Measurements from ENCODE around the gene PTDSS2.

Gene PTDSS2

DNA sequence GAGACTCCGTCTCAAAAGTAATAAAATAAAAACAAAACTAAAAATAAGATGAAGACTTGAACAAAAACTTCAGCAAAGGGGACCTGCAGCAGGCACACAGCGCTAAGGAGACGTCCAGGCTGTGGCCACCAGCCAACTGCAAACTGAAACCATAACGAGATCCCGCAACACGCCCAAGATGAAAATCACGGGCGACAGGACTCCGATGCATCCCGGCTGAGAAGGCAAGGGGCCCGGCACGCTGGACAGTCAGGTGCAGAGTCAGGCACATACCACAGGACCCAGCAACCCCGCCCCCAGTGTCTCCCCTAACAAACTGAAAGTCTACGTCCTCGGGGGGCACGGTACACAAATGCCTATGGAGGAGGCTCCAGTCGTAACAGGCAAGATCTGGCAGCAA lies 76.1 kb downstream of the PTDSS2 start:
- H3K9me3 ChIP-seq, result no peaks in the 10 kb centered on the region
- no peak overlapping the region for H3K27ac ChIP-seq
- no peak overlapping the region for H3K9ac ChIP-seq
- peaks cover 29% of the 10 kb centered on the region for H3K36me3 ChIP-seq
- H4K20me1 ChIP-seq, result peaks cover 12% of the 10 kb centered on the region
- TF ChIP-seq Cebpa-rat (IDR thresholded peaks at IDR 0.05), result no peak
- no peak overlapping the region for H3K4me2 ChIP-seq
- no peak overlapping the region for H3K4me3 ChIP-seq
- no peaks in the 10 kb centered on the region for H3K27me3 ChIP-seq
- peaks cover 4% of the 10 kb centered on the region for H3K4me1 ChIP-seq

DNA sequence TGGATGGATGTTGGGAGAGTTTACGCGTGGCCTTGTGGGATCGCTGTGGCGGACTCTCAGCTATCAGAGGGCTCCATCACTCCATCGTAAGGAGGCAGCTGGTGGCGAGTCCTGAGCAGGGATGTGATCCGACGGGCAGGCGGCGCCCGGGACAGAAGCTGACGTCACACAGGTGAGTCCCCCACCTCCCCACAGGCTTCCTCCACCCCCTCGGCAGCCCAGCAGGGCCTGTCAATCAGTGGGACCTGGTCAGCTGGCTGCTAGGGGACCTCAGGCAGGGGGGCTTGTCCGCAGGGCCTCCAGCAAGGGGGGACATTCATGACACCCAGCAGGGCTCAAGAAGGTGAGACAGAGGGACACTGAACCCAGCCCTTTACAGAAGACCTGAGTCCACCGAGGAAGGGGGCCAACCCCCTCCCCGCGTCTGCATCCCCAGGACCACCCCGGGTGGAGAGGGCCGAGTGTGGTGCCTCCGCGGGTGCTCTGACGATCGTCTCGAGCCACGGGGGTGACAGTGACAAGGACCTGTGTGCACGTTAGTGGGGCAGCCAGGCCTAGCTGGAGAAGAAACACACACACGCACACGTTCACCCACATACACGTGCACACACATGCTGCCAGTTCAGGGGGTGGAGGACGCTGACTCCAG lies 78.2 kb downstream of the PTDSS2 start:
- Histone ChIP-seq H3K36me3 (peaks cover 50% of the 10 kb centered on the region), H4K20me1 (peaks cover 33% of the 10 kb centered on the region), H3K27ac (no peak overlapping the region), H3K9me3 (no peaks in the 10 kb centered on the region), H3K4me3 (no peak overlapping the region), H3K9ac (no peak overlapping the region), H3K4me1 (peaks cover 3% of the 10 kb centered on the region), H3K27me3 (no peaks in the 10 kb centered on the region), H3K4me2 (no peak overlapping the region)
- no peak for TF ChIP-seq Cebpa-rat (IDR thresholded peaks at IDR 0.05)

DNA sequence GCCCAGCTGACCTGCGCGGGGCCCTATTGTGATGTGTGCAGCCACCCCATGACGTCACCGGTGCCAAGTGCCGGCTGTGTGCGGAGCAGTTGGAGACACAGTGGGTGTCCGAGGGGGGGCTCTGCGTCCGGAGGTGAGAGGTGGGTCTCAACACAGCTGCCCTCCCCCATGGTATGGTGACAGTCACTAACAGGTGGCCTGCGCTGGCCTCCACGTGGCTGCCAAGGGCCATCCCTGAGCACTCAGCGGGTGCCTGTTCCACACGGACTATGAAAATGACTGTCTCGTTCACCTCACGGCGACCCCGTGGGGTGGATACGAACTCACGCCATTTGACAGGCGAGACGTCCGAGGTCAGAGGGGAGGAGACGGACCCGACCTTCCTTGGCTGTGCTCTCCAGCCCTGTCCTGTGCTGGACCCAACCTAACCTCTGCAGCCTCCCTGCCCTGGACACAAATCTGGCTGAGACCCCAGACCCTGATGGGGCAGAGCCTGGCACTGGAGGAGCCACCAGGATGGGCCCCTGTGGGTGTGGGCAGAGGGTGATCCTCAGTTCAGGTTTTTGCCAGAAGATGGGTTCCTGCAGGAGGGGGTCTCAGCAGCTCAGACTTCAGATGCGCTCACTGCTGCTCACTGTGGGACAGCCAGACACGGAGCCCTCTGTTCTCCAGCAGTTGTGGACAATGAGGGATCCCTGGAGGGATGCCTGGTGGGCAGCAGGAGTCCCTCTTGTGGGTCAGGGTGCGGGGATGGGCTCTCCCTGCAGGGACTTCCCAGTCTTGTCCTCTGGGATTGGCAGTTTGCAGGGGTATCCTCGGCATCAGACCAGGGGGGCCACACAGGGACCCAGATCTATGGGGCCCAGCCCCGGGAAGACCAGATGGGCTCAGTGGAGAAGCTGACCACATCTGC lies 79.0 kb downstream of the PTDSS2 start:
- H4K20me1 ChIP-seq, result peaks cover 41% of the 10 kb centered on the region
- H3K27me3 ChIP-seq, result no peaks in the 10 kb centered on the region
- peaks cover 11% of the 10 kb centered on the region for H3K4me1 ChIP-seq
- no peak overlapping the region for H3K4me3 ChIP-seq
- no peak overlapping the region for H3K9ac ChIP-seq
- H3K4me2 ChIP-seq, result no peak overlapping the region
- no peak overlapping the region for H3K27ac ChIP-seq
- no peak for TF ChIP-seq Cebpa-rat (IDR thresholded peaks at IDR 0.05)
- peaks cover 58% of the 10 kb centered on the region for H3K36me3 ChIP-seq
- H3K9me3 ChIP-seq, result no peaks in the 10 kb centered on the region

DNA sequence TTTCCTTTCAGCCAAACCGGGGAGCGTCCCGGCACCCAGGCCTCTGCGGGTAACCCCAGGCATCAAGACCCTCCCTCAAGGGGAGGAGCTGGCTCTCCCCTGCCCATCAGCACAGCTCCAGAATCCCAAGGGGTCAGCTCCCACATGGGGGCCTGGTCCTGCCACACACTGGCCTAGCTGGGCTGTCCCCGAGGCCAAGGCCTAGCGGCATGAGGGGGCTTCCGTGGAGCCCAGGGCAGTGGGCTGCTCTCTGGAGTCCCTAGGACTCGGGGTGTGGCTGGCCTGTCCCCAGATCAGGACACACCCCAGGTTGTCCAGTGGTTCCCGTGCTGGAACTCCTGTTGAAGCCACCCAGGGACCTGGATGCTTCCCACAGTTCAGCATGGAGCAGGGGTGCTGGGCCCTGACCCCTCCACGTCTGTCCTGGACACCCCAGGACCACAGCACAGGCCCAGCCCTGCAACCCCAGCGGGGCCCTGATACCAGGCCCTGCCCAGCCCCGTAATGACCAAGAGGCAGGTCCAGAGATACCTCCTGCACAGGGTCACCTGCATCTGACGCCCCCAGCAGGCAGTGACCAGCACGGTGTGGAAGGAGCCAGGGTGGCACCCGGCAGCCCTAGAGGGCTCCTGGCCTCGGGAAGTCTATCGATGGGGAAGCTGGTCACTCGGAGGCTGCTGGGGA lies 79.8 kb downstream of the PTDSS2 start:
- H3K9me3 ChIP-seq, result no peaks in the 10 kb centered on the region
- H4K20me1 ChIP-seq, result peaks cover 49% of the 10 kb centered on the region
- no peak overlapping the region for H3K4me3 ChIP-seq
- H3K27ac ChIP-seq, result no peak overlapping the region
- no peak for TF ChIP-seq Cebpa-rat (IDR thresholded peaks at IDR 0.05)
- no peaks in the 10 kb centered on the region for H3K27me3 ChIP-seq
- peaks cover 59% of the 10 kb centered on the region for H3K36me3 ChIP-seq
- peaks cover 16% of the 10 kb centered on the region for H3K4me1 ChIP-seq
- no peak overlapping the region for H3K4me2 ChIP-seq
- H3K9ac ChIP-seq, result no peak overlapping the region

DNA sequence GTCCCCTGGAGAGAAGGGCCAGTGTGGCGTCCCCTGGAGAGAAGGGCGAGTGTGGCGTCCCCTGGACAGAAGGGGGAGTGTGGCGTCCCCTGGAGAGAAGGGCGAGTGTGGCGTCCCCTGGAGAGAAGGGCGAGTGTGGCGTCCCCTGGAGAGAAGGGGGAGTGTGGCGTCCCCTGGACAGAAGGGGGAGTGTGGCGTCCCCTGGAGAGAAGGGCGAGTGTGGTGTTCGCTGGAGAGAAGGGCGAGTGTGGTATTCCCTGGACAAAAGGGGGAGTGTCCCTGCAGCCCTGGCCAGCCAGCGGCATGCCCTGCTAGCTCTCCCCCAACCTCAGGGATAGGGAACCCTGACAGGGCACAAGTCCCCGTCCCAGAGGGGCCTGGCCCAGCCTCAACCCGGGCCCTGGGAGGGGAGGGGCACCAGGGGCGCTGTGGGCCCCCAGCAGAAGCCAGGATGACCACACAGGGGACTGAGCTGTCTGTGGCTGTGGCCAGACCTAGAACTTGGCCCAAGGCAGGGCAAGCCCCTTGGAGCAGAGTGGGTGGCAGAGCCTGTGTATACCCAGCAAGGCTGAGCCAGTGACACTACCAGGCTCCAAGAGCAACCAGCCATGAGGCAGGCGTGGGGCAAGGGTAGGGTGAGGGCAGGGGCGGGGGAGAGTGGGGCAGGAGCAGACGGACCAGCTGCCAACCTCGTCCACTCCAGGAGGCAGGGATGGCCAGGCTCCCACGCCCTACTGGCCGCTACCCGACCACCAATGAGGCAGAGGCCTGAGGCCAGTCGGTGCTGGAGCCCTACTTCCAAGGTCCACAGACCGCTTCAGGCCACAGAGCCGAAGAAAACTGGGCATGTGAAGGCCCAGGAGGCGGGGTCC lies 81.1 kb downstream of the PTDSS2 start:
- Histone ChIP-seq H3K4me1 (peaks cover 20% of the 10 kb centered on the region), H3K27ac (no peak overlapping the region), H3K9ac (0 out of 2 replicates have a peak overlapping the region, but pooled peaks have one; percentile 2), H3K4me3 (no peak overlapping the region), H3K36me3 (peaks cover 59% of the 10 kb centered on the region), H3K4me2 (no peak overlapping the region), H4K20me1 (peaks cover 50% of the 10 kb centered on the region), H3K9me3 (no peaks in the 10 kb centered on the region), H3K27me3 (no peaks in the 10 kb centered on the region)
- no peak for TF ChIP-seq Cebpa-rat (IDR thresholded peaks at IDR 0.05)

DNA sequence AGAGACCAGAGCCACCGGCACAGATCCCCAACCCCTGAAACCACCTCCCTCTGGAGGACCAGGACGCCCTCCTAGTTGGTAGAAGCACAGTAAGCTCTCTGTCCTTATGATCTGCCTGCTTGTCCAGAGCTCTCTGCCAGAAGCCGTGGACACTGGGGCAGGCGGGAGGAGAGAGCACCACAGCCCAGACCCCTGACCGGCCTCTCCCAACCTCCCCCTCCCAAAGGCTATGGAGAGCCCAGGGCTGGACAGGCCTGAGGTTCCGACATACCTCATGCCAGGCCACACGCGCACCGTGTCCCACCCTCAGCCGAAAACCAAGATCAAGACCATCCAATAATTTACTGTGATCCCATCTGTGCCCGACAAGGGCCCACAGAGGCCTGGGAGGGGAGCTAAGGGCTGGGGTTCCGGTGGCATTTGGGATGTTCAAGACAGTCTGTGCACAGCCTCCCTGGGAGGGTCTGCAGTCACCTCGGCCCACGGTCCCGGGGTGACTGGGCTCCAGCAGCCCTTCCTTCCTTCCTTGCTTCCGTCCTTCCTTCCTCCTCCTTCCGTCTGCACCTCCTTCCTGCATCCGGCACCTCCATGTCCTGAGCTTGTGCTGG lies 81.9 kb downstream of the PTDSS2 start:
- Histone ChIP-seq H3K4me1 (peaks cover 28% of the 10 kb centered on the region), H3K27ac (no peak overlapping the region), H3K4me3 (no peak overlapping the region), H3K9me3 (no peaks in the 10 kb centered on the region), H3K4me2 (no peak overlapping the region), H3K36me3 (peaks cover 59% of the 10 kb centered on the region), H3K27me3 (no peaks in the 10 kb centered on the region), H4K20me1 (peaks cover 50% of the 10 kb centered on the region), H3K9ac (0 out of 2 replicates have a peak overlapping the region, but pooled peaks have one; percentile 2)
- TF ChIP-seq Cebpa-rat (IDR thresholded peaks at IDR 0.05), result no peak

DNA sequence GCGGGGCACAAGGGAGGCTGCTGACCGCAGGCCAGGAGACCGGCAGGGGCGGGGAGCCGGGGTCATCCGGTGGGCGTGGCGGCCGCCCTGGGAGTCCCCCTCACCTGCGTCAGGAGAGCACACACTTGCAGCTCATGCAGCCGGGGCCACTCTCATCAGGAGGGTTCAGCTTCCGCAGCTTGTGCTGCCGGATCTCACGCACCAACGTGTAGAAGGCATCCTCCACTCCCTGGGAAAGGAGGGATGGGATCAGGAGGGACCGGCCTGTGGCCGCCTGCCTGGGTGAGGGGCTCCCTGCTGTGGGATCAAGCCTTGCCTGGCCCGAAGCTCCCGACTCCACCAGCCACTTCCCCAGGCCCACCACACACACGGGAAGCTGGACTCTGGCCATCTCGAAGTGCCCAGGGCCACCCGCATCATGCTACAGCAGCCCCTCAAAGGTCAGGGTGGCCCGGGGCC lies 82.5 kb downstream of the PTDSS2 start:
- no peak for TF ChIP-seq Cebpa-rat (IDR thresholded peaks at IDR 0.05)
- Histone ChIP-seq H3K27ac (no peak overlapping the region), H3K36me3 (peaks cover 59% of the 10 kb centered on the region), H4K20me1 (peaks cover 52% of the 10 kb centered on the region), H3K4me2 (no peak overlapping the region), H3K9ac (no peak overlapping the region), H3K27me3 (no peaks in the 10 kb centered on the region), H3K4me3 (no peak overlapping the region), H3K9me3 (no peaks in the 10 kb centered on the region), H3K4me1 (peaks cover 32% of the 10 kb centered on the region)

DNA sequence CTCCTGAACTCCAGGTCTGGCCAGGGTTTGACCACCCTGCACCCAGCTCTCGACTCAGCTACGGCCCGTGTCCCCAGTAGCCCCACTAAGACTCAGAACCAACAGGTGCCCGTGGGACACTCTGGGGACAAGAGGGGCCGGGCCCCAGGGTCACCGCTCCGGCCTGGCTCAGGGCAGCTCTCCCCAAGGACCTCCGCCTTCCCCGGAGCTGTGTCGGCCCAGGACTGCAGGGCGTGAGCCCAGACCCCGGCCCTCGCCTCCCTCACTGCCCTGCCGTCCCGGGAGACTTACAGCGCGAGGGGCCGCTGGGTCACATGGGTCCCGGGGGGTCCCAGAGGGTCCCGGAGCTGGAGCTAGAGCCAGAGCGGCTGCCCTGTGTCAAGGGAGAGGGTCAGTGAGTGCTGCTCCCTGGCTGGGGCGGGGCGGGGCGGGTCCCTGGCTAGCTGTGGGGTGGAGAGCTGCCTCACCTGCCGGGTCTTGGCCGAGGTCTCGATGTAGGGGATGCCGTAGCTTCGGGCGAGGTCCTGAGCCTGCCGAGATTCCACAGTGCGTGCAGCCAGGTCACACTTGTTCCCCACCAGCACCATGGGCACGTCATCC lies 83.0 kb downstream of the PTDSS2 start:
- no peak overlapping the region for H3K4me3 ChIP-seq
- H3K4me1 ChIP-seq, result peaks cover 38% of the 10 kb centered on the region
- H3K9me3 ChIP-seq, result no peaks in the 10 kb centered on the region
- peaks cover 57% of the 10 kb centered on the region for H4K20me1 ChIP-seq
- no peak overlapping the region for H3K27ac ChIP-seq
- peak overlapping the region; percentile 90; the same call in 1 of the 2 replicates for H3K4me2 ChIP-seq
- H3K36me3 ChIP-seq, result peaks cover 56% of the 10 kb centered on the region
- H3K27me3 ChIP-seq, result no peaks in the 10 kb centered on the region
- H3K9ac ChIP-seq, result no peak overlapping the region
- no peak for TF ChIP-seq Cebpa-rat (IDR thresholded peaks at IDR 0.05)

All from BLaER1 (cell line).